ENCODE results near the gene CRY2.

Gene CRY2

GRCh38 chr11:45871638-45872037, 24.4 kb downstream of the CRY2 start:
- DNase-seq (no peak), ATAC-seq (no peak)
- no peak overlapping the region for H3K4me3 Mint-ChIP-seq
- peaks cover 19% of the 10 kb centered on the region for H3K36me3 Mint-ChIP-seq (ENCODE audit: low read depth)
- no peaks in the 10 kb centered on the region for H3K4me1 Mint-ChIP-seq
- no peak overlapping the region for H3K27ac Mint-ChIP-seq
- H3K9me3 Mint-ChIP-seq = no peaks in the 10 kb centered on the region
- no peaks in the 10 kb centered on the region for H3K27me3 Mint-ChIP-seq

GRCh38 chr11:45872651-45873356, 25.5 kb downstream of the CRY2 start:
- no peak overlapping the region for H3K27ac Mint-ChIP-seq
- H3K36me3 Mint-ChIP-seq (ENCODE audit: low read depth) = peaks cover 17% of the 10 kb centered on the region
- DNase-seq (peak; percentile 34), ATAC-seq (peak; percentile 79)
- H3K27me3 Mint-ChIP-seq = no peaks in the 10 kb centered on the region
- H3K4me1 Mint-ChIP-seq = no peaks in the 10 kb centered on the region
- no peaks in the 10 kb centered on the region for H3K9me3 Mint-ChIP-seq
- no peak overlapping the region for H3K4me3 Mint-ChIP-seq

GRCh38 chr11:45876401-45876800, 29.1 kb downstream of the CRY2 start:
- Mint-ChIP-seq H3K27me3 (no peaks in the 10 kb centered on the region), H3K4me3 (no peak overlapping the region), H3K27ac (no peak overlapping the region), H3K9me3 (no peaks in the 10 kb centered on the region), H3K36me3 (ENCODE audit: low read depth) (peaks cover 5% of the 10 kb centered on the region), H3K4me1 (no peaks in the 10 kb centered on the region)
- DNase-seq (no peak), ATAC-seq (no peak)

DNA sequence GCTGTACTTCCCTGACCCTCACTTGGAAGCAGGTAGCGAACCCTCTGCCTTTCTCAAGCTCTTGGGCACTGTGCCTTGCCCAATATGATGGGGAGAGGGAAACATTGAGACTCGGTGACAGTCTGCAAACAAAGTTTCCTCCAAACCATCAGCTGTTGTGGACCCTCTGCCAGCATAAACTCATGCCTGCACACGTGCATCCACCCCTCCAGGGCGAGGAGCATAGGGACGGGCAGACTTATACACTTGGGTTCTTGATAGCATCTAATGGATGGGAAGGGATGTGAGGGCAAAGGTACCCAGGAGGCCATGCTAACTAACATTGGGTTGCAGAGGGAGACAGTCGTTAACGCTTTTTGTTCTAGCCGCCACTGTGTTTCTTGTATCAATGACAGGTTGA, 29.9 kb downstream of the CRY2 start:
- no peaks in the 10 kb centered on the region for H3K9me3 Mint-ChIP-seq
- H3K27me3 Mint-ChIP-seq = no peaks in the 10 kb centered on the region
- no peak overlapping the region for H3K27ac Mint-ChIP-seq
- H3K4me3 Mint-ChIP-seq = no peak overlapping the region
- no peak for DNase-seq
- H3K4me1 Mint-ChIP-seq = no peaks in the 10 kb centered on the region
- no peak for ATAC-seq
- peaks cover 4% of the 10 kb centered on the region for H3K36me3 Mint-ChIP-seq (ENCODE audit: low read depth)

GRCh38 chr11:45877845-45878244, 30.6 kb downstream of the CRY2 start:
- H3K27me3 Mint-ChIP-seq = no peaks in the 10 kb centered on the region
- no peak for DNase-seq
- H3K4me1 Mint-ChIP-seq = no peaks in the 10 kb centered on the region
- H3K36me3 Mint-ChIP-seq (ENCODE audit: low read depth) = peaks cover 4% of the 10 kb centered on the region
- no peak overlapping the region for H3K4me3 Mint-ChIP-seq
- no peaks in the 10 kb centered on the region for H3K9me3 Mint-ChIP-seq
- H3K27ac Mint-ChIP-seq = no peak overlapping the region
- ATAC-seq = no peak

GRCh38 chr11:45879803-45880686, 32.8 kb downstream of the CRY2 start:
- H3K9me3 Mint-ChIP-seq = no peaks in the 10 kb centered on the region
- H3K4me3 Mint-ChIP-seq = no peak overlapping the region
- no peak for DNase-seq
- peaks cover 4% of the 10 kb centered on the region for H3K4me1 Mint-ChIP-seq
- peaks cover 4% of the 10 kb centered on the region for H3K27me3 Mint-ChIP-seq
- no peak overlapping the region for H3K27ac Mint-ChIP-seq
- H3K36me3 Mint-ChIP-seq (ENCODE audit: low read depth) = peaks cover 4% of the 10 kb centered on the region
- ATAC-seq = no peak

DNA sequence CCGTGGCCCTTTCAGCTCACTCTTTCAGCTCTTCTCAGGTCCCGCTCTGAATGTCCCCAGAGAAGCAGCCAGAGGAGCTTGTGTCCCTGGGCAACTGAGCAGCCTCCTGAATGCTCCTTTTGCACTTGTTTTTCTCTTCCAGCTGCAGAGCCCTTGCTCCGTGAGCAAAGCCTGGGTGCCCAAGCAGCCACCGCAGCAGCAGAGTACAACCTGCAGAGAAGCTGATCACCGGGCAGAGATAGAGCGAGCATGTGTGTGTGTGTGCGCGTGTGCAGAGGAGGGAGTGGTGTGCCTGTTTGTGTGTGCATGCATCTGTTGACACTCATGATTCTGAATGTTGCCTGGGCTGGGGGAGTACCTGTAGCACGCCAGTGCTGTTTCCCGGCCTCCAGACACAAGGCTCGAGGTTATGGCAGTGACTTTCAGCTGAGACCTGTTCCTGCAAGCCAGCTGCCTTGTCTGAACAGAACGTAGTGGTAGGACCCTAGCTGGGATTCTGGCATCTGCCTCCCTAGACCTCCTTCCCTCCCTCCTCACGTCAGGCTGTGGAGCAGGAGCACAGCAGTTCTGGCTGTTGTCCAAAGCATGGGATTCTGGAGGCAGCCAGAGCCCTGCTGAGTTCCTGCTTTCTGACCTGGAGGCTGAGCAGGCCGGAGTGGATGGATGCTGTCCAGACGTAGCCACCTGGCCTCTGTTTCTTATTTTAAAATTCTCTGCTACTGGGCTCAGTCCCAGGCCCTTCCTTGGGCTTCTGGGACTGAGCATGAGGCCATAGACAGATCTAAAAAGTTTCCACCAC, 33.7 kb downstream of the CRY2 start:
- no peak overlapping the region for H3K4me3 Mint-ChIP-seq
- H3K4me1 Mint-ChIP-seq = peaks cover 7% of the 10 kb centered on the region
- H3K9me3 Mint-ChIP-seq = no peaks in the 10 kb centered on the region
- no peak overlapping the region for H3K27ac Mint-ChIP-seq
- ATAC-seq (no peak), DNase-seq (no peak)
- H3K27me3 Mint-ChIP-seq = peaks cover 4% of the 10 kb centered on the region
- peaks cover 4% of the 10 kb centered on the region for H3K36me3 Mint-ChIP-seq (ENCODE audit: low read depth)

DNA sequence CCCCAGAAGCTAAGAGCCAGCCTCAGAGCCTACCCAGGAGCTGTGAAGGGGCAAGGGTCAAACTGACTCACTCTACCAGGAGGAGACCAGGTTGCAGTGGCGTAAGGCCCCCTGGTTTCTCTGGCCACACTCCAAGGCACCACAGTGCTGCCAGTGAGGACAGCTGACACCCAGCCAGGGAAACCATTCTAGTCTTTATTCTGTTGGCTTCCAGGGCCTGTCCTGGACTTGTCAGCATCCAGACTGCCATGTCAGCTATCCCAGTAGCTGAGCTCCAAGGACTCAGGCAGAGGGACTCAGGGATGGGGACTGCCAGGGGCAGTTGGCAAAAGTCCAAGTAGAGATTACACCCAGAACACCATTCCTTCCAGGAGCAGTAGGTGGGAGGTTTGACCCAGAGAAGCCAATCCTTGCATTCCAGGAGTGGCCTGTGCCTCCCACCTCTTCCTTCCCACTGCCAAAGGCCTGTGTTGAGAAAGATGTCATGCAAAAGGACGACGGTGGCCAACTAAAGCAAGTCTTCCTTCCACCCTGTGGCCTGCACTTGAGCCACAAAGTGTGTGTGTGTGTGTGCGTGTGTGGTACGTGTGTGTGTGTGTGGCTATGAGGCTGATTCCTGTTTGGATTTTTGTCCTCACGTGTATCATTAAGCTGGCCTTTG, 34.6 kb downstream of the CRY2 start:
- Mint-ChIP-seq H3K36me3 (ENCODE audit: low read depth) (peaks cover 4% of the 10 kb centered on the region), H3K27me3 (peaks cover 6% of the 10 kb centered on the region), H3K4me1 (peaks cover 7% of the 10 kb centered on the region), H3K4me3 (no peak overlapping the region), H3K9me3 (no peaks in the 10 kb centered on the region), H3K27ac (no peak overlapping the region)
- ATAC-seq = no peak
- no peak for DNase-seq

DNA sequence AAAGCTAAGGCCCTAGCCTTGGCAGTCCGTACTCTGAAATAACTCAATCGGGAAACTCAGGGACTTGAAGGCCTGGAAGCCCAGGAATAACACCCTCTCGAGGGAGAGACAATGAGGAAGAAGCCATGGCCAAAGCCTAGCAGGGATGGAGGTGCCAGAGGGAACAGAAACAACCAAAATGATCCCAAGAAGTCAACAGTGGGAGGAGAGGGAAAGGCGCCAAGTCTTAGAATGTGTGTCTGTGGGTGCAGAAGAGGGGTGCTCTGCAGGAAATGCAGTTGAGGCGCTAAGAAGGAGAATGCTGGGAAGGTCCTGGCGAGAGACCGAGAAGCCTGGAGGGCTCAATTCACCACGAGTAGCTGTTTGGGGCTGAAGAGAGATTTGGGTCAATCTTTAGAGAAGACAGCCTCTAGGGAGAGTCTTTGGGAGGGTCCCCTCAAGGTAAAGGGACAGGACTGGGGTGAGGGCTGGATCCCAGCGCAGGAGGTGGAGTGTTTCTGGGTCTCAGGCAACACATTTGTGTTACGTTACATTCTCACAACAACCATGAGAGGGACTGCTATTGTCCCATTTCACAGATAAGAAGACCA, 37.4 kb downstream of the CRY2 start:
- H3K27me3 Mint-ChIP-seq = peaks cover 6% of the 10 kb centered on the region
- DNase-seq (no peak), ATAC-seq (no peak)
- peaks cover 2% of the 10 kb centered on the region for H3K36me3 Mint-ChIP-seq (ENCODE audit: low read depth)
- peak overlapping the region; percentile 62 for H3K4me3 Mint-ChIP-seq
- no peak overlapping the region for H3K27ac Mint-ChIP-seq
- peaks cover 7% of the 10 kb centered on the region for H3K4me1 Mint-ChIP-seq
- no peaks in the 10 kb centered on the region for H3K9me3 Mint-ChIP-seq

GRCh38 chr11:45885274-45885920, 38.1 kb downstream of the CRY2 start, which contains the start of gene MAPK8IP1:
MAPK8IP1 (plus strand) TSS chr11:45885651; CDS start chr11:45885821, 170 bp downstream.
- Mint-ChIP-seq H3K27me3 (peaks cover 6% of the 10 kb centered on the region), H3K36me3 (ENCODE audit: low read depth) (peaks cover 2% of the 10 kb centered on the region), H3K4me1 (peaks cover 7% of the 10 kb centered on the region), H3K27ac (no peak within 1 kb of the TSS), H3K4me3 (peak within 1 kb of the TSS; percentile 62), H3K9me3 (no peaks in the 10 kb centered on the region)
- DNase-seq (peak; percentile 56), ATAC-seq (peak; percentile 67)

- H3K4me3 Mint-ChIP-seq = peak overlapping the region; percentile 34
- no peaks in the 10 kb centered on the region for H3K9me3 Mint-ChIP-seq
- H3K4me1 Mint-ChIP-seq = peaks cover 7% of the 10 kb centered on the region
- no peak overlapping the region for H3K27ac Mint-ChIP-seq
- DNase-seq (no peak), ATAC-seq (no peak)
- no peaks in the 10 kb centered on the region for H3K36me3 Mint-ChIP-seq (ENCODE audit: low read depth)
- peaks cover 6% of the 10 kb centered on the region for H3K27me3 Mint-ChIP-seq
Measured at GRCh38 chr11:45885921-45886721, 38.8 kb downstream of the CRY2 start.

DNA sequence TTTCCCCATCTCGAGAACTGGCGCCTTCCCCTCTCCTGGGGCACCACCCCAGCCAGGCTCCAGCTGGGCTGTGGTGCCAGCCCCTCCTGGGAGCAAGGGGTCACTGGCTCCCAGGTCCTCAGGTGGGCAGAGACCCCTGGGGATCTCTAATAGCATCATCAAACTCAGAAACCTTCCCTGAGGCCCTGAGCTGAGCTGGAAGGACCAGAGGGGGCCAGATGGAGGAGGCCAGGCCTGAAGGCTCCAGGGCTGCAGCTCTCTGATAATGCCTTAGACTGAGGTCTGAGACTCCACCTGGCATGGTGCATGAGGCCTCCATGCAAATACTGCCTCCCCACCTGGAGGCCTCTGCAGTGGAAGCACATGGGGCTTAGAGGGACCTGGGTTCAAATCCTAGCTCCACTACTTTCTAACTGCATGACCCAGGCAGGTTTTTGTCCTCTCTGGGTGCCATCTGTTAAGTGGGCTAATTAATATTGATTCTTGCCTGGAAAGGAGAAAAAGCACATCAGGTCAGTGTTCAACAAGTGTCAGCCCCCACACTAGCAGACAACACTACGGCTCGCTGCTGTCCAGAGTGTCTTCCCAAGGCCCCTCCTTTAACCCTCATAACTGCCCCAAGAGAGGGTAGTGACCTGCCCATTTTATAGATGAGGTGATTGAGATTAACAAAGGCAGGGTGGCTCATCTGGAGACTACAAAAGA, 39.7 kb downstream of the CRY2 start:
- peaks cover 7% of the 10 kb centered on the region for H3K4me1 Mint-ChIP-seq
- peaks cover 6% of the 10 kb centered on the region for H3K27me3 Mint-ChIP-seq
- no peaks in the 10 kb centered on the region for H3K9me3 Mint-ChIP-seq
- no peak overlapping the region for H3K4me3 Mint-ChIP-seq
- DNase-seq (no peak), ATAC-seq (no peak)
- no peaks in the 10 kb centered on the region for H3K36me3 Mint-ChIP-seq (ENCODE audit: low read depth)
- H3K27ac Mint-ChIP-seq = no peak overlapping the region

All from activated naive CD8-positive, alpha-beta T cell treated with anti-CD3 and anti-CD28 coated beads, Interleukin-2, amount 50 U/mL, for 24 hours (primary cell).